ENCODE data around the gene GBE1.

The GBE1 gene

DNA sequence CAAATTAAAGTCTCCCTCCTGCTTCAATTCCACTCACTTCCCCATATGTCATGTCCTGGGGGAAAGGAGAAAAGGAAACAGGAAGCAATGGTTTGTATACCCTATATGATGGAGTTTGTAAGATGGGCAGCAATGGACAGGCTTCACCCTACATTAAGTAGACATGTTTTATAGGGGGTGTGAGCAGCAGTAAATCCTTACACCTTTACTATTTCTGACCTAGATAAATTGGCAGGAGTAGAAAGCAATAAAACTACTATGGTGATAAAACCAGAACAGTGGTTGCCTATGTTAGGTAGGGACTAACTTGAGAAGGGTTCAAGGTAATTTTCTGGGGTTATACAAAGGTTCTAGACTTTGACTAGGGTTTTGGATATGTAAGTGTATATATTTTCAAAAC lies 301.7 kb downstream of the GBE1 start:
- H2BK12ac ChIP-seq (ENCODE audit: low read length in 2 of 2) = no peak overlapping the region

DNA sequence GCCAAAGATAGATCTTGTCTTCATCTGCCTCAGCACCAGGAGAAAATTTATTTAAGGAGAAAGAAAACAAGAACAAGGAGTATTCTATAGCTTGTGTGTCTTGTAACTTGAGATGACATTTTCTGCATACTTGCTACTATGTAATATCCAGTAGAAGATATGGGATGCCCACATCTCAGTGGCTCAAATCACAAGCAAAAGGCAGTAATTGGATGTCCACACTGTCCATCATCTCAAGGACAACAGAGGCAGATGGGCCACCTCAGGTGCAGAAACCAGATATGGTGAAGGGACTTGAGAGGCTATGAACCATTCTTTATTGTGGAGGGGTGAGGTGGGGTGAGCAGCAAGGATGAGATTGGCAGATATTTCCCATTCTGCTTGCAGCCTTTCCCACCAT lies 309.0 kb downstream of the GBE1 start:
- H3K27me3 ChIP-seq (ENCODE audit: control insufficient read depth in 1 of 2, insufficient read depth in 1 of 2, low read length in 2 of 2) = no peaks in the 10 kb centered on the region
- no peak overlapping the region for H2AK5ac ChIP-seq (ENCODE audit: low read length, severe bottlenecking)
- no peak overlapping the region for H3K23ac ChIP-seq (ENCODE audit: low read length in 2 of 2)
- H2BK15ac ChIP-seq (ENCODE audit: low read depth, poor library complexity, severe bottlenecking) = no peak overlapping the region
- no peak for DNase-seq
- H3K4me1 ChIP-seq (ENCODE audit: control insufficient read depth, insufficient read depth, low read depth, low read length) = no peaks in the 10 kb centered on the region
- no peak overlapping the region for H2BK5ac ChIP-seq (ENCODE audit: low read depth, low read length, poor library complexity, severe bottlenecking)
- H4K91ac ChIP-seq (ENCODE audit: low read length) = no peak overlapping the region
- no peak overlapping the region for H3K27ac ChIP-seq (ENCODE audit: low read length, poor library complexity, severe bottlenecking)
- no peaks in the 10 kb centered on the region for H3K79me1 ChIP-seq (replicated peaks; ENCODE audit: low read length, poor library complexity, severe bottlenecking)
- no peak overlapping the region for H2BK120ac ChIP-seq (ENCODE audit: low read depth, low read length)
- no peak overlapping the region for H3K4ac ChIP-seq (ENCODE audit: low read depth in 1 of 2, low read length in 2 of 2)
- no peak overlapping the region for H3K18ac ChIP-seq (ENCODE audit: low read depth in 1 of 2, low read length in 2 of 2)
- H2BK12ac ChIP-seq (ENCODE audit: low read length in 2 of 2) = no peak overlapping the region
- no peak overlapping the region for H3K4me2 ChIP-seq (ENCODE audit: low read length, poor library complexity, severe bottlenecking)
- H3K9me3 ChIP-seq (ENCODE audit: control insufficient read depth, low read length) = no peaks in the 10 kb centered on the region
- no peak overlapping the region for H4K8ac ChIP-seq (ENCODE audit: low read length)
- no peak overlapping the region for H3K9ac ChIP-seq (ENCODE audit: low read length)
- H3K4me3 ChIP-seq (ENCODE audit: insufficient read depth in 1 of 2, low read depth in 1 of 2, low read length in 2 of 2) = no peak overlapping the region
- H2AFZ ChIP-seq (ENCODE audit: low read depth, low read length) = no peak overlapping the region
- no peaks in the 10 kb centered on the region for H3K36me3 ChIP-seq (ENCODE audit: control insufficient read depth in 1 of 2, insufficient read depth in 2 of 2, low read depth in 1 of 2, low read length in 2 of 2)
- H3K14ac ChIP-seq (ENCODE audit: low read length in 2 of 2) = no peak overlapping the region

More for the DNA sequence above, 301.7 kb downstream of the GBE1 start:
- H4K8ac ChIP-seq (ENCODE audit: low read length) = no peak overlapping the region
- no peaks in the 10 kb centered on the region for H3K9me3 ChIP-seq (ENCODE audit: control insufficient read depth, low read length)
- no peak for DNase-seq
- H3K18ac ChIP-seq (ENCODE audit: low read depth in 1 of 2, low read length in 2 of 2) = no peak overlapping the region
- no peak overlapping the region for H3K4ac ChIP-seq (ENCODE audit: low read depth in 1 of 2, low read length in 2 of 2)
- no peak overlapping the region for H3K23ac ChIP-seq (ENCODE audit: low read length in 2 of 2)
- no peak overlapping the region for H2AFZ ChIP-seq (ENCODE audit: low read depth, low read length)
- H2BK5ac ChIP-seq (ENCODE audit: low read depth, low read length, poor library complexity, severe bottlenecking) = no peak overlapping the region
- H3K4me1 ChIP-seq (ENCODE audit: control insufficient read depth, insufficient read depth, low read depth, low read length) = no peaks in the 10 kb centered on the region
- H3K9ac ChIP-seq (ENCODE audit: low read length) = no peak overlapping the region
- no peaks in the 10 kb centered on the region for H3K27me3 ChIP-seq (ENCODE audit: control insufficient read depth in 1 of 2, insufficient read depth in 1 of 2, low read length in 2 of 2)
- H2BK120ac ChIP-seq (ENCODE audit: low read depth, low read length) = no peak overlapping the region
- no peak overlapping the region for H3K27ac ChIP-seq (ENCODE audit: low read length, poor library complexity, severe bottlenecking)
- no peak overlapping the region for H3K4me2 ChIP-seq (ENCODE audit: low read length, poor library complexity, severe bottlenecking)
- H3K14ac ChIP-seq (ENCODE audit: low read length in 2 of 2) = no peak overlapping the region
- H3K4me3 ChIP-seq (ENCODE audit: insufficient read depth in 1 of 2, low read depth in 1 of 2, low read length in 2 of 2) = no peak overlapping the region
- H3K36me3 ChIP-seq (ENCODE audit: control insufficient read depth in 1 of 2, insufficient read depth in 2 of 2, low read depth in 1 of 2, low read length in 2 of 2) = no peaks in the 10 kb centered on the region
- H2BK15ac ChIP-seq (ENCODE audit: low read depth, poor library complexity, severe bottlenecking) = no peak overlapping the region
- no peaks in the 10 kb centered on the region for H3K79me1 ChIP-seq (replicated peaks; ENCODE audit: low read length, poor library complexity, severe bottlenecking)
- no peak overlapping the region for H2AK5ac ChIP-seq (ENCODE audit: low read length, severe bottlenecking)
- no peak overlapping the region for H4K91ac ChIP-seq (ENCODE audit: low read length)

DNA sequence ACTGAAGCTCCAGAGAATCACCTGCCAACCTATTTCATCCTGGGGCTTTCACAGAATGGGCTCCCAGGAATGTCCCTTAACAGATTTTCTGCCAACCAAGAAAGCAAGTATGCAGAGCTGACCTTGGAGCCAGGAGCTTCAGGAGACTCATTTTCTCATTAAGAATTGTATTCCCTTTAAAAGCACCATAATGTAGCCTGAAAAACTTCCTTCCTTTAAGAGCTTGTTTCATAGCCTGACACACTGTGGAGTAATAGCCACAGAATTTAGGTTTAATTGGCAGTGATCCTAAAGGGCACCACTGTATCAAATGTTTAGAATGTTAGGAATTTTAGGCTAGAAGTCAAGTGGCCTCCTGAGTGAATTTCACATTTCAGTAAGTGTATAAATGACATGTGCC lies 309.8 kb downstream of the GBE1 start:
- no peak overlapping the region for H2AFZ ChIP-seq (ENCODE audit: low read depth, low read length)
- no peak overlapping the region for H2AK5ac ChIP-seq (ENCODE audit: low read length, severe bottlenecking)
- H3K4me3 ChIP-seq (ENCODE audit: insufficient read depth in 1 of 2, low read depth in 1 of 2, low read length in 2 of 2) = no peak overlapping the region
- no peak overlapping the region for H2BK15ac ChIP-seq (ENCODE audit: low read depth, poor library complexity, severe bottlenecking)
- no peaks in the 10 kb centered on the region for H3K27me3 ChIP-seq (ENCODE audit: control insufficient read depth in 1 of 2, insufficient read depth in 1 of 2, low read length in 2 of 2)
- no peak overlapping the region for H2BK120ac ChIP-seq (ENCODE audit: low read depth, low read length)
- no peak overlapping the region for H3K4me2 ChIP-seq (ENCODE audit: low read length, poor library complexity, severe bottlenecking)
- H2BK5ac ChIP-seq (ENCODE audit: low read depth, low read length, poor library complexity, severe bottlenecking) = no peak overlapping the region
- no peak overlapping the region for H3K14ac ChIP-seq (ENCODE audit: low read length in 2 of 2)
- H3K18ac ChIP-seq (ENCODE audit: low read depth in 1 of 2, low read length in 2 of 2) = no peak overlapping the region
- H3K79me1 ChIP-seq (replicated peaks; ENCODE audit: low read length, poor library complexity, severe bottlenecking) = no peaks in the 10 kb centered on the region
- no peak overlapping the region for H3K9ac ChIP-seq (ENCODE audit: low read length)
- no peak overlapping the region for H3K23ac ChIP-seq (ENCODE audit: low read length in 2 of 2)
- H3K9me3 ChIP-seq (ENCODE audit: control insufficient read depth, low read length) = no peaks in the 10 kb centered on the region
- H3K36me3 ChIP-seq (ENCODE audit: control insufficient read depth in 1 of 2, insufficient read depth in 2 of 2, low read depth in 1 of 2, low read length in 2 of 2) = no peaks in the 10 kb centered on the region
- H3K4ac ChIP-seq (ENCODE audit: low read depth in 1 of 2, low read length in 2 of 2) = no peak overlapping the region
- no peak overlapping the region for H4K8ac ChIP-seq (ENCODE audit: low read length)
- H2BK12ac ChIP-seq (ENCODE audit: low read length in 2 of 2) = no peak overlapping the region
- H4K91ac ChIP-seq (ENCODE audit: low read length) = no peak overlapping the region
- H3K4me1 ChIP-seq (ENCODE audit: control insufficient read depth, insufficient read depth, low read depth, low read length) = no peaks in the 10 kb centered on the region
- DNase-seq = no peak
- H3K27ac ChIP-seq (ENCODE audit: low read length, poor library complexity, severe bottlenecking) = no peak overlapping the region

DNA sequence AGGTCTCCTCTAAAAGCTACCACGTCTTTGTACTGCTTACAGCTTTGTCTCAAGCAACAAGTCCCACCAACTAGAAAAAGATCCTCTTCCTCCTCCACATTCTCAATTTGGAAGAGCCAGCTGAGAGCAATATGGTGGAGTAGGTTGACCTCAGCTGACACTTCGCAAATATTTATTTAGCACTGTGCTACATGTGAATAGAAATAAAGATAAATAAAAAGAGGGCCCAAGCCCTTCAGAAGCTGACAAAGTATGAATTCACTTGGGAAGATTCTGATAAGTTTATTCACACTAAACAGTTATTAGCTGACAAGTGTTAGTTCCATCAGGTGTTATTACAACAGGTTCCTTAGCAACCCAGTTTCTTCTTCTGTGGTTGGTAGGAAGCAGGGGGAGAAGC lies 310.3 kb downstream of the GBE1 start:
- Histone ChIP-seq H3K79me1 (replicated peaks; ENCODE audit: low read length, poor library complexity, severe bottlenecking) (no peaks in the 10 kb centered on the region), H3K23ac (ENCODE audit: low read length in 2 of 2) (no peak overlapping the region), H3K9ac (ENCODE audit: low read length) (no peak overlapping the region), H3K27me3 (ENCODE audit: control insufficient read depth in 1 of 2, insufficient read depth in 1 of 2, low read length in 2 of 2) (no peaks in the 10 kb centered on the region), H2BK15ac (ENCODE audit: low read depth, poor library complexity, severe bottlenecking) (no peak overlapping the region), H3K9me3 (ENCODE audit: control insufficient read depth, low read length) (no peaks in the 10 kb centered on the region), H3K4ac (ENCODE audit: low read depth in 1 of 2, low read length in 2 of 2) (no peak overlapping the region), H2BK120ac (ENCODE audit: low read depth, low read length) (no peak overlapping the region), H3K18ac (ENCODE audit: low read depth in 1 of 2, low read length in 2 of 2) (no peak overlapping the region), H3K4me2 (ENCODE audit: low read length, poor library complexity, severe bottlenecking) (no peak overlapping the region), H2AFZ (ENCODE audit: low read depth, low read length) (no peak overlapping the region), H2BK12ac (ENCODE audit: low read length in 2 of 2) (no peak overlapping the region), H3K14ac (ENCODE audit: low read length in 2 of 2) (no peak overlapping the region), H3K4me3 (ENCODE audit: insufficient read depth in 1 of 2, low read depth in 1 of 2, low read length in 2 of 2) (no peak overlapping the region), H3K36me3 (ENCODE audit: control insufficient read depth in 1 of 2, insufficient read depth in 2 of 2, low read depth in 1 of 2, low read length in 2 of 2) (no peaks in the 10 kb centered on the region), H4K91ac (ENCODE audit: low read length) (no peak overlapping the region), H3K27ac (ENCODE audit: low read length, poor library complexity, severe bottlenecking) (no peak overlapping the region), H4K8ac (ENCODE audit: low read length) (no peak overlapping the region), H3K4me1 (ENCODE audit: control insufficient read depth, insufficient read depth, low read depth, low read length) (no peaks in the 10 kb centered on the region), H2BK5ac (ENCODE audit: low read depth, low read length, poor library complexity, severe bottlenecking) (no peak overlapping the region), H2AK5ac (ENCODE audit: low read length, severe bottlenecking) (no peak overlapping the region)
- no peak for DNase-seq
- 50% methylated on average over 1 of the region's 2 CpGs for WGBS

All from mesenchymal stem cell (in vitro differentiated cells and primary cell).